ENCODE measurements around the gene DUSP16. TPM values are rescaled to one million over a fixed set of nuclear protein-coding genes. Genes with fewer than 3 reads are reported as not detected.
A peak's percentile ranks its signal among the peaks of the same experiment; 100 is the strongest.

DUSP16 gene
- total RNA-seq, 4 donors from 2014 or later = 16.1 to 47.0 (median 40.0) TPM

DNA sequence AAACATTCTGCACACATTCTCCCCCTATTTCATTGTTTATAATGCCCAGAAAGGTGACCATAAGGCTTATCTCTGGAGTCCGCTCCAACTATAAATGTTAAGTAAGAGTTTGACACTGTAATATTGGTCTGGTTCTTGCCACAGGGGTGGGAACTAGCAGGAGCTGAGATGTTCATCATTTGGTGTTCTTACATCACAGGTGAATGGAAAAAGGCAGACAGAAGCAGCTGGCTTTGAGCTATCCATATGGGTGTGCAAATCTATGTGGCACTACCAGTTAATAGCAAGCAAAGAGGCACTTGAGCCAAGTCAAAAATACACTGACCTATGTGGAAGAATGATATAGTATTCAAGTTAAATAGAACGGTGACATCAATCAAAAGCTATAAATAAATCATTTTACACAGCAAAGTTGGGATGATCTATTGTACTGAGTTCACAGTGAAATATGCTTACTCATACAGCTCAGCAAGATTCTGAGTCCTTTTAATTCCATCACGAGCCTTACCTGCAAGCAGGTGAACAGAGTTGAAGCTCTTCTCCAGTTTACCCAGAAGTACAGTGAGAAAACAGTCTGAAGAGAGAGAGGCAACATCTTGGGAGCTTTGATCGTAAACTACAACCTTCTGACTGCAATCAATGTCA, 43.2 kb downstream of the DUSP16 start:
- Histone ChIP-seq H3K4me1 (peaks cover 0 to 69% (median 28%) of the 10 kb centered on the region in 4 donors), H3K27me3 (no peaks in the 10 kb centered on the region), H3K4me3 (no peak overlapping the region), H3K27ac (peak overlapping the region in 3 of 4 donors; percentile 82 to 84 (median 84)), H3K36me3 (no peaks in the 10 kb centered on the region), H3K9me3 (no peaks in the 10 kb centered on the region)
- in situ Hi-C loops (cut with MboI; ENCODE audit: low pct_ligation_motif_present in 1 of 4, low pct_unique_long_range_greater_than_20kb in 1 of 4, low sequenced_read_pairs in 3 of 4) (no loop called here), intact Hi-C loops (cut with DNase I; ENCODE audit: low total_unique reads) (no loop called here)
- 58 to 59% methylated on average over 4 of the region's 4 CpGs for WGBS, 2 donors (ENCODE audit: low coverage in 1 of 2)
- TF ChIP-seq POLR2AphosphoS5 (IDR thresholded peaks at IDR 0.05) (peak in 1 of 3 donors; percentile 12), EP300 (IDR thresholded peaks at IDR 0.05; ENCODE audit: low read depth) (no peak)
- no peak for DNase-seq

- Histone ChIP-seq H3K27me3 (no peaks in the 10 kb centered on the region), H3K4me3 (no peak overlapping the region), H3K36me3 (no peaks in the 10 kb centered on the region), H3K27ac (peak overlapping the region in 3 of 4 donors; percentile 82 to 84 (median 84)), H3K9me3 (no peaks in the 10 kb centered on the region), H3K4me1 (peaks cover 0 to 64% (median 28%) of the 10 kb centered on the region in 4 donors)
- TF ChIP-seq, protein P1, sequence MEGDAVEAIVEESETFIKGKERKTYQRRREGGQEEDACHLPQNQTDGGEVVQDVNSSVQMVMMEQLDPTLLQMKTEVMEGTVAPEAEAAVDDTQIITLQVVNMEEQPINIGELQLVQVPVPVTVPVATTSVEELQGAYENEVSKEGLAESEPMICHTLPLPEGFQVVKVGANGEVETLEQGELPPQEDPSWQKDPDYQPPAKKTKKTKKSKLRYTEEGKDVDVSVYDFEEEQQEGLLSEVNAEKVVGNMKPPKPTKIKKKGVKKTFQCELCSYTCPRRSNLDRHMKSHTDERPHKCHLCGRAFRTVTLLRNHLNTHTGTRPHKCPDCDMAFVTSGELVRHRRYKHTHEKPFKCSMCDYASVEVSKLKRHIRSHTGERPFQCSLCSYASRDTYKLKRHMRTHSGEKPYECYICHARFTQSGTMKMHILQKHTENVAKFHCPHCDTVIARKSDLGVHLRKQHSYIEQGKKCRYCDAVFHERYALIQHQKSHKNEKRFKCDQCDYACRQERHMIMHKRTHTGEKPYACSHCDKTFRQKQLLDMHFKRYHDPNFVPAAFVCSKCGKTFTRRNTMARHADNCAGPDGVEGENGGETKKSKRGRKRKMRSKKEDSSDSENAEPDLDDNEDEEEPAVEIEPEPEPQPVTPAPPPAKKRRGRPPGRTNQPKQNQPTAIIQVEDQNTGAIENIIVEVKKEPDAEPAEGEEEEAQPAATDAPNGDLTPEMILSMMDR (IDR thresholded peaks at IDR 0.05) = no peak
- TF ChIP-seq EP300 (IDR thresholded peaks at IDR 0.05; ENCODE audit: low read depth) (no peak), POLR2AphosphoS5 (IDR thresholded peaks at IDR 0.05) (no peak), POLR2A (IDR thresholded peaks at IDR 0.05) (no peak)
- no peak for DNase-seq
- in situ Hi-C loops (cut with MboI; ENCODE audit: low pct_ligation_motif_present in 1 of 4, low pct_unique_long_range_greater_than_20kb in 1 of 4, low sequenced_read_pairs in 3 of 4) = no loop called here
- intact Hi-C loops (cut with DNase I; ENCODE audit: low total_unique reads) = no loop called here
- 65 to 73% methylated on average over 4 of the region's 4 CpGs for WGBS, 2 donors (ENCODE audit: low coverage in 1 of 2)
Observed at GRCh38 chr12:12518919-12519318, 43.7 kb downstream of the DUSP16 start.

GRCh38 chr12:12518464-12518845, 44.2 kb downstream of the DUSP16 start:
- H3K4me3 ChIP-seq = no peak overlapping the region
- WGBS, 2 donors (ENCODE audit: low coverage in 1 of 2) = 75 to 88% methylated on average over 3 of the region's 3 CpGs
- no peaks in the 10 kb centered on the region for H3K9me3 ChIP-seq
- TF ChIP-seq POLR2A (IDR thresholded peaks at IDR 0.05) = no peak
- TF ChIP-seq POLR2AphosphoS5 (IDR thresholded peaks at IDR 0.05) = no peak
- no peak for TF ChIP-seq EP300 (IDR thresholded peaks at IDR 0.05; ENCODE audit: low read depth)
- TF ChIP-seq, protein P1 (IDR thresholded peaks at IDR 0.05) = no peak
- peaks cover 0 to under 1% (median 0%) of the 10 kb centered on the region in 4 donors for H3K36me3 ChIP-seq
- H3K4me1 ChIP-seq = peaks cover 0 to 67% (median 26%) of the 10 kb centered on the region in 4 donors
- in situ Hi-C loops (cut with MboI; ENCODE audit: low pct_ligation_motif_present in 1 of 4, low pct_unique_long_range_greater_than_20kb in 1 of 4, low sequenced_read_pairs in 3 of 4) (no loop called here), intact Hi-C loops (cut with DNase I; ENCODE audit: low total_unique reads) (no loop called here)
- no peaks in the 10 kb centered on the region for H3K27me3 ChIP-seq
- DNase-seq = no peak
- peak overlapping the region in 3 of 4 donors; percentile 82 to 84 (median 84) for H3K27ac ChIP-seq

GRCh38 chr12:12513416-12514006, 49.2 kb downstream of the DUSP16 start:
- Histone ChIP-seq H3K27me3 (no peaks in the 10 kb centered on the region), H3K4me1 (peaks cover 0 to 22% (median 8%) of the 10 kb centered on the region in 4 donors), H3K9me3 (no peaks in the 10 kb centered on the region), H3K36me3 (peaks cover 0 to 4% (median 0%) of the 10 kb centered on the region in 4 donors), H3K27ac (no peak overlapping the region), H3K4me3 (no peak overlapping the region)
- DNase-seq = no peak
- in situ Hi-C loops (cut with MboI; ENCODE audit: low pct_ligation_motif_present in 1 of 4, low pct_unique_long_range_greater_than_20kb in 1 of 4, low sequenced_read_pairs in 3 of 4) = no loop called here
- WGBS, 2 donors (ENCODE audit: low coverage in 1 of 2) = 65 to 80% methylated on average over 3 of the region's 3 CpGs
- intact Hi-C loops (cut with DNase I; ENCODE audit: low total_unique reads) = no loop called here
- TF ChIP-seq POLR2A (IDR thresholded peaks at IDR 0.05) (no peak), POLR2AphosphoS5 (IDR thresholded peaks at IDR 0.05) (no peak), EP300 (IDR thresholded peaks at IDR 0.05; ENCODE audit: low read depth) (no peak)
- TF ChIP-seq, protein P1 (IDR thresholded peaks at IDR 0.05) = no peak

Data from transverse colon (tissue), 4 donors.